Neural cell (in vitro differentiated cells): ENCODE results near the gene TMEM232. TPM values are rescaled to one million over a fixed set of nuclear protein-coding genes. Genes with fewer than 3 reads are reported as not detected.
A peak's percentile ranks its signal among the peaks of the same experiment; 100 is the strongest.

Experiments
- H2AFZ ChIP-seq: fragments of 200-600, 300-800 bp; sonication (generic), shearing (Covaris generic); 2 replicates; pipeline ENCODE4 v1.6.0; 2014; ENCODE audit warnings: low read depth, mild to moderate bottlenecking, antibody characterized with exemption, low read length, moderate library complexity
- H3F3A ChIP-seq: fragments of 200-600 bp; shearing (Covaris generic); 2 replicates; pipeline ENCODE4 v1.6.1; 2016; ENCODE audit warnings: mild to moderate bottlenecking, moderate library complexity, mixed read lengths, antibody characterized with exemption, low read length; ENCODE audit not compliant: insufficient read depth, poor library complexity, severe bottlenecking
- H3K27ac ChIP-seq: fragments of 200-600, 300-800 bp; sonication (generic), shearing (Covaris generic); 2 replicates; pipeline ENCODE4 v1.5.1; 2014; ENCODE audit warnings: mild to moderate bottlenecking, low read length, moderate library complexity
- H3K27me3 ChIP-seq: fragments of 300-800, 200-600 bp; sonication (generic), shearing (Covaris generic); 2 replicates; pipeline ENCODE4 v1.6.0; 2014; ENCODE audit warnings: mild to moderate bottlenecking, low read depth, low read length, moderate library complexity; ENCODE audit not compliant: insufficient read depth
- H3K36me3 ChIP-seq: fragments of 300-800, 200-600 bp; sonication (generic), shearing (Covaris generic); 2 replicates; pipeline ENCODE4 v1.5.1; 2014; ENCODE audit warnings: mild to moderate bottlenecking, antibody characterized with exemption, low read length, moderate library complexity; ENCODE audit not compliant: insufficient read depth
- H3K4me2 ChIP-seq: fragments of 300-800, 200-600 bp; sonication (generic), shearing (Covaris generic); 2 replicates; pipeline ENCODE4 v1.6.0; 2014; ENCODE audit warnings: mild to moderate bottlenecking, low read length
- H3K4me3 ChIP-seq: fragments of 300-800, 200-600 bp; sonication (generic), shearing (Covaris generic); 2 replicates; pipeline ENCODE4 v1.5.1; 2014; ENCODE audit warnings: mild to moderate bottlenecking, low read length, moderate library complexity
- H3K79me2 ChIP-seq: fragments of 200-600 bp; shearing (Covaris generic); replicated peaks from 2 replicates; pipeline ENCODE4 v1.6.0; 2014; ENCODE audit warnings: mild to moderate bottlenecking, low read length, moderate library complexity; ENCODE audit not compliant: insufficient read depth
- H3K9ac ChIP-seq: fragments of 300-800, 200-600 bp; sonication (generic), shearing (Covaris generic); 2 replicates; pipeline ENCODE4 v1.6.1; 2016; ENCODE audit warnings: mild to moderate bottlenecking, low read length, mixed read lengths
- H3K9me2 ChIP-seq: fragments of 200-600 bp; shearing (Covaris generic); 2 replicates; pipeline ENCODE4 v1.6.1; 2016; ENCODE audit warnings: mild to moderate bottlenecking, low read length, mixed read lengths; ENCODE audit not compliant: insufficient read depth
- H3K9me3 ChIP-seq: fragments of 200-600, 300-800 bp; sonication (generic), shearing (Covaris generic); 2 replicates; pipeline ENCODE4 v1.6.1; 2016; ENCODE audit warnings: mild to moderate bottlenecking, mixed run types, low read length, moderate library complexity, mixed read lengths
- H4K20me1 ChIP-seq: fragments of 200-600 bp; shearing (Covaris generic); 2 replicates; pipeline ENCODE4 v1.6.1; 2016; ENCODE audit warnings: mild to moderate bottlenecking, mixed run types; ENCODE audit not compliant: insufficient read depth
- EP300 ChIP-seq: fragments of 450-650 bp; conservative IDR thresholded peaks from 2 replicates; pipeline ENCODE4 v1.6.1; 2014; ENCODE audit warnings: antibody characterized with exemption, mild to moderate bottlenecking, moderate library complexity; ENCODE audit not compliant: poor library complexity, severe bottlenecking
- EZH2 ChIP-seq: fragments of 200-600, 300-800 bp; shearing (Covaris generic), sonication (generic); IDR thresholded peaks from 2 replicates; pipeline ENCODE4 v1.6.1; 2014; ENCODE audit warnings: antibody characterized with exemption, low read length, borderline replicate concordance, mild to moderate bottlenecking; ENCODE audit not compliant: insufficient read depth, poor library complexity, severe bottlenecking
- MXI1 ChIP-seq: fragments of 450-650 bp; conservative IDR thresholded peaks from 2 replicates; pipeline ENCODE4 v1.6.1; 2014; ENCODE audit warnings: antibody characterized with exemption, mild to moderate bottlenecking; ENCODE audit not compliant: poor library complexity, severe bottlenecking
- POLR2AphosphoS5 ChIP-seq: IDR thresholded peaks from 2 replicates; pipeline ENCODE4 v1.6.1; 2012
- RAD21 ChIP-seq: fragments of 450-650 bp; conservative IDR thresholded peaks from 2 replicates; pipeline ENCODE4 v1.6.1; 2014; ENCODE audit warnings: antibody characterized with exemption, mild to moderate bottlenecking, moderate library complexity
- SMC3 ChIP-seq: fragments of 450-650 bp; conservative IDR thresholded peaks from 2 replicates; pipeline ENCODE4 v1.6.1; 2014; ENCODE audit warnings: antibody characterized with exemption, mild to moderate bottlenecking, moderate library complexity; ENCODE audit not compliant: poor library complexity
- TAF1 ChIP-seq: IDR thresholded peaks from 2 replicates; pipeline ENCODE4 v1.6.1; 2012; ENCODE audit warnings: low read depth
- polyA plus RNA-seq: library from polyadenylated mRNA; depleted of rRNA; stranded (reverse); fragments of >200 nt; gene quantifications from 2 replicates; pipeline ENCODE4 v1.2.3, GENCODE V29; 2014
- TF ChIP-seq, protein P1 (sequence below): IDR thresholded peaks from 2 replicates; pipeline ENCODE4 v1.6.1; 2012; ENCODE audit warnings: borderline replicate concordance
- TF ChIP-seq, protein P2 (sequence below): fragments of 450-650 bp; IDR thresholded peaks from 2 replicates; pipeline ENCODE4 v1.5.1; 2014; ENCODE audit warnings: antibody characterized with exemption, mild to moderate bottlenecking, moderate library complexity; ENCODE audit not compliant: poor library complexity, severe bottlenecking

The TMEM232 gene
- polyA plus RNA-seq, 1 donor from 2014 or later = 7.4 TPM

DNA sequence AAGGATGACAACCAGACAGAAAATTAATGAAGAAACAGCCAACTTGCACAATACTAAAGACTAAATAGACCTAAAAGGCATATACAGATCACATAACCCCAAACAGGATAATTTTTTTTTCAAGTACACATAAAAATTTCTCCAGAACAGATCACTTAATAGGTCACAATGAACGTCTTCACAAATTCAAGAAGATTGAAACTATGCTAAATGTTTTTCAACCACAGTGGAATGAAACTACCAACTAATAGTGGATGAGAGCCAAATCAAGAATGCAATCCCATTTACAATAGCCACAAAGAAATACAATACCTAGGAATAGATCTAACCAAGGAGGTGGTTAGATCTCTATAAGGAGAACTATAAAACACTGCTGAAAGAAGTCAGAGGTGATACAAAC is 145.8 kb downstream of the TMEM232 start:
- Histone ChIP-seq H3K79me2 (no peaks in the 10 kb centered on the region), H3K27ac (no peak overlapping the region), H2AFZ (no peak overlapping the region), H3K36me3 (no peaks in the 10 kb centered on the region), H3F3A (no peaks in the 10 kb centered on the region), H3K4me3 (no peak overlapping the region), H3K9ac (no peak overlapping the region), H3K4me2 (no peak overlapping the region), H4K20me1 (no peaks in the 10 kb centered on the region), H3K9me3 (no peaks in the 10 kb centered on the region), H3K27me3 (no peaks in the 10 kb centered on the region), H3K9me2 (no peaks in the 10 kb centered on the region)
- TF ChIP-seq MXI1 = no peak
- TF ChIP-seq, protein P1, sequence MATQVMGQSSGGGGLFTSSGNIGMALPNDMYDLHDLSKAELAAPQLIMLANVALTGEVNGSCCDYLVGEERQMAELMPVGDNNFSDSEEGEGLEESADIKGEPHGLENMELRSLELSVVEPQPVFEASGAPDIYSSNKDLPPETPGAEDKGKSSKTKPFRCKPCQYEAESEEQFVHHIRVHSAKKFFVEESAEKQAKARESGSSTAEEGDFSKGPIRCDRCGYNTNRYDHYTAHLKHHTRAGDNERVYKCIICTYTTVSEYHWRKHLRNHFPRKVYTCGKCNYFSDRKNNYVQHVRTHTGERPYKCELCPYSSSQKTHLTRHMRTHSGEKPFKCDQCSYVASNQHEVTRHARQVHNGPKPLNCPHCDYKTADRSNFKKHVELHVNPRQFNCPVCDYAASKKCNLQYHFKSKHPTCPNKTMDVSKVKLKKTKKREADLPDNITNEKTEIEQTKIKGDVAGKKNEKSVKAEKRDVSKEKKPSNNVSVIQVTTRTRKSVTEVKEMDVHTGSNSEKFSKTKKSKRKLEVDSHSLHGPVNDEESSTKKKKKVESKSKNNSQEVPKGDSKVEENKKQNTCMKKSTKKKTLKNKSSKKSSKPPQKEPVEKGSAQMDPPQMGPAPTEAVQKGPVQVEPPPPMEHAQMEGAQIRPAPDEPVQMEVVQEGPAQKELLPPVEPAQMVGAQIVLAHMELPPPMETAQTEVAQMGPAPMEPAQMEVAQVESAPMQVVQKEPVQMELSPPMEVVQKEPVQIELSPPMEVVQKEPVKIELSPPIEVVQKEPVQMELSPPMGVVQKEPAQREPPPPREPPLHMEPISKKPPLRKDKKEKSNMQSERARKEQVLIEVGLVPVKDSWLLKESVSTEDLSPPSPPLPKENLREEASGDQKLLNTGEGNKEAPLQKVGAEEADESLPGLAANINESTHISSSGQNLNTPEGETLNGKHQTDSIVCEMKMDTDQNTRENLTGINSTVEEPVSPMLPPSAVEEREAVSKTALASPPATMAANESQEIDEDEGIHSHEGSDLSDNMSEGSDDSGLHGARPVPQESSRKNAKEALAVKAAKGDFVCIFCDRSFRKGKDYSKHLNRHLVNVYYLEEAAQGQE = no peak
- no peak for TF ChIP-seq RAD21
- TF ChIP-seq, protein P2, sequence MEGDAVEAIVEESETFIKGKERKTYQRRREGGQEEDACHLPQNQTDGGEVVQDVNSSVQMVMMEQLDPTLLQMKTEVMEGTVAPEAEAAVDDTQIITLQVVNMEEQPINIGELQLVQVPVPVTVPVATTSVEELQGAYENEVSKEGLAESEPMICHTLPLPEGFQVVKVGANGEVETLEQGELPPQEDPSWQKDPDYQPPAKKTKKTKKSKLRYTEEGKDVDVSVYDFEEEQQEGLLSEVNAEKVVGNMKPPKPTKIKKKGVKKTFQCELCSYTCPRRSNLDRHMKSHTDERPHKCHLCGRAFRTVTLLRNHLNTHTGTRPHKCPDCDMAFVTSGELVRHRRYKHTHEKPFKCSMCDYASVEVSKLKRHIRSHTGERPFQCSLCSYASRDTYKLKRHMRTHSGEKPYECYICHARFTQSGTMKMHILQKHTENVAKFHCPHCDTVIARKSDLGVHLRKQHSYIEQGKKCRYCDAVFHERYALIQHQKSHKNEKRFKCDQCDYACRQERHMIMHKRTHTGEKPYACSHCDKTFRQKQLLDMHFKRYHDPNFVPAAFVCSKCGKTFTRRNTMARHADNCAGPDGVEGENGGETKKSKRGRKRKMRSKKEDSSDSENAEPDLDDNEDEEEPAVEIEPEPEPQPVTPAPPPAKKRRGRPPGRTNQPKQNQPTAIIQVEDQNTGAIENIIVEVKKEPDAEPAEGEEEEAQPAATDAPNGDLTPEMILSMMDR = no peak
- TF ChIP-seq SMC3 = no peak
- TF ChIP-seq TAF1 = no peak
- TF ChIP-seq EZH2 = no peak
- TF ChIP-seq EP300 = no peak
- TF ChIP-seq POLR2AphosphoS5 = no peak

DNA sequence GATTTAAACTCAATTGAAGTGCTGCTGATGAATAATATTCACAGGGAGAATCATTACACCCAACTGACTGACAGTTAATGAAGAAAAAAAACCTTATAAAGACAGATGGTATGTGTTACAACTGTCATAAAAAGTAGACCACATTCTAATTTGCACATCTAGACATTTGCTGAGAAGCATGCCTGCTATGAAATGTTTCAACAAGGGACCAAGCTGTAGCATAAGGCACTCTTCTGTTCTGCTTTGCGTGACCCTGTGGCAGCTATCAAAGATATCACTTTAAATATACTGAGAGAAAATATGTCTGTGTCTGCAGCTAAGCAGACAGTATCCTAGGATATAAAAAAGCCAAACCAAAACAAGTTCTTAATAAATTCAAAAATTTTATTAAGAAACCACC is 153.7 kb downstream of the TMEM232 start:
- H3K9me2 ChIP-seq = no peaks in the 10 kb centered on the region
- TF ChIP-seq, protein P1 = no peak
- peak; percentile 62 for TF ChIP-seq POLR2AphosphoS5
- TF ChIP-seq, protein P2 = no peak
- TF ChIP-seq SMC3 = no peak
- no peak for TF ChIP-seq MXI1
- TF ChIP-seq EP300 = peak; percentile 91
- no peak for TF ChIP-seq EZH2
- TF ChIP-seq TAF1 = no peak
- TF ChIP-seq RAD21 = no peak

More for the DNA sequence above, 153.7 kb downstream of the TMEM232 start:
- H3K4me3 ChIP-seq = no peak overlapping the region
- no peak overlapping the region for H2AFZ ChIP-seq
- H3K4me2 ChIP-seq = no peak overlapping the region
- no peaks in the 10 kb centered on the region for H3K9me3 ChIP-seq
- H3K79me2 ChIP-seq = no peaks in the 10 kb centered on the region
- no peak overlapping the region for H3K9ac ChIP-seq
- no peak overlapping the region for H3K27ac ChIP-seq
- no peaks in the 10 kb centered on the region for H3F3A ChIP-seq
- H4K20me1 ChIP-seq = no peaks in the 10 kb centered on the region
- no peaks in the 10 kb centered on the region for H3K27me3 ChIP-seq
- H3K36me3 ChIP-seq = no peaks in the 10 kb centered on the region
